A549 treated with RU486 at 1 μM for 4 hours (cell line): Measurements from ENCODE around the gene TSC1. TPM values are rescaled to one million over a fixed set of nuclear protein-coding genes. Genes with fewer than 3 reads are reported as not detected.

ENCODE experiments used
- total RNA-seq: library from RNA; stranded (reverse); fragments of 200-300 nt; extraction: Qiagen RNA extraction; gene quantifications from 5 replicates; pipeline ENCODE4 v1.2.3, GENCODE V29; 2022; ENCODE audit warnings: low read depth

TSC1 gene
- total RNA-seq, result 14.7 to 17.0 TPM (median 15.4 TPM) in 5 replicates

GRCh38 chr9:132944294-132945185 lies at the start of gene TSC1:
Gene TSC1 (minus strand): TSS chr9:132944616. CDS start chr9:132928872, 15,744 bp downstream.

GRCh38 chr9:132978451-132979131 lies 34.2 kb upstream of the TSC1 start, which contains the start of gene GFI1B:
Gene GFI1B (plus strand): TSS chr9:132978694. CDS start chr9:132986679, 7,985 bp downstream.

DNA sequence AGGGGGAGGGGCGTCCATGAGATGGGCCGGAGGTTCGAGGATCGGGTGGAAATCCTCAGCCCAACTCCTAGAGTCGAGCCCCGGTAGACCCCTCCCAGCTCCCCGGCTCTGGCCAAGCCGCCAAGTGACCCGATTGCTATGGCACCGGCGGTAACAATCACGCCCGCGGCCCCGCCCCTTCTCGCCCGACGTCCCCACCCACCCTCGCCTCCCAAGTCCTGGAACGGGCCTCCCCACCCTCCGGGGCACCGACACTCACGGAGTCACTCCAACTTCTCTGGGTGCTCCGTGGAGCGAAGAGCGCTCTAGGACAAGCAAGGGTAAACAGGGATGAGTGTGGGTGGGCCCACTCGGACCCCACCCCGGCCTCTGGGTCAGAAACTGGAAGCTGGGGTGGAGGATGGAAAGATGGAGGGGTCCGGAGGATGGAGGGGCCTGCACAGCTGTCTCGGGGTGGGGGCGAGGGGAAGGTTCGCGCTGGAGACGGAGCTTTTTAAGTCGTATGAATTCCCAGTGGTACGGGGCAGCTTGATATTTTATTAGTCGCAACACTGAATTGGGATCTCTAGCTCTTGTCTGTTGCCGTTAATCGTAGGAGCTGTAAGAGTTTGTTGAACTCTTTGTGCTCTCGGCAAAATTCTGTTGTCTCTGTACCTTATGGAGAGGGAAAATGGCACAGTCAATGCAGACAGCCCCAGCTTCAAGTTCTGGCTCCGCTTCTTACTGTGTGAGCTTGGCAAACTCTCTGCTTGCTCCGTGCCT lies 65.5 kb downstream of the TSC1 start, which contains the start of gene SPACA9:
Gene SPACA9 (plus strand): TSS at position 204 of the 762 bp plus-strand sequence. CDS start 5,050 bp downstream, outside the sequence.

DNA sequence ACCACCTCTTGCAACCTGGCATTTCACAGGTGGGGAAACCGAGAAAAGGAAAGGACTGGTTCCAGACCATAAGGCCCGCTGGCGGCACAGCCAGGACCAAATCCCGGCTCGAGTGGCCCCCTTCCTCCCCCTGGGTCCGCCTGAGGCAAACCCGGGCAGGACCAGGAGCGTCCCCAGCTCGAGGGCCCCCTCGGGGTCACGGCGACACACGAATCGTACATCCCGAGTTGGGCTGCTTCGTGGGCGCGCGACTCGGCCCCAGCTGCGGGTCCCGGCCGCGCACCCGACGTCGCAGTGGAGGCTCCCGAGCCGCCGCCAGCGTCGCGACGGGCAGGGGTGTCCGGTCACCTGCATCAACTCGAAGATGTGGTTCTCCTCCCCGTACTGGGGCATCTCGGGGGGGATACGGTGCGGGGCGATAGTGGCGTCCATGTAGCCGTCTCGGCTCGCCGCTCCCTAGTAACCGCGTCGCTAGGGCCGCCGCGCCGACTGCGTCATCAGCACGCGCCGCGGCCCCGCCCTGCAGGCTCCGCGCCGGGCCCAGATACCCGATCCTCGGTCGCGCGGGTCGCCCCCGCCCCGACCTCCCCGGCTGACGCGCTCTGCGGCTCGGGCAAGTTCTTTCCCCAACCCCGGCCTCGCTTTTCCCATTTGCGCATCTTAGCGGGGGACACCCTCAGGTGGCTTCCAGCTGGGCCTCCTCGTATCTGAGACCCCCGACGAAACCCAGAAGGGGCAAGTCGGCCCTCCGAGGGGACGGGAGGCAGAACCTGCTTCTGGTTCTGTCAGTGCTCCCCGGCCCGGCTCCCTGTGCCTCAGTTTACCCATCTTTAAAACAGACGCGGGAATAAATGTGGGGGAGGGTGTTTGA lies 66.4 kb downstream of the TSC1 start, which contains the start of gene AK8:
Gene AK8 (minus strand): TSS at position 461 of the 871 bp plus-strand sequence. CDS start 29 bp downstream, at position 432.

Other genes with a start within 250 kb of the TSC1 start
- 0.80 to 1.4 TPM (median 0.90 TPM) in 5 replicates for gene AK8, start 66.3 kb downstream of the TSC1 start, total RNA-seq
- 3.1 to 5.4 TPM (median 4.8 TPM) in 5 replicates for gene SPACA9, start 65.7 kb downstream of the TSC1 start, total RNA-seq
- not detected in 5 replicates for gene GFI1B, start 34.1 kb upstream of the TSC1 start, total RNA-seq
- gene GTF3C5, start 86.4 kb upstream of the TSC1 start, total RNA-seq, result 57.2 to 74.7 TPM (median 68.8 TPM) in 5 replicates
- 0.31 to 0.74 TPM (median 0.66 TPM) in 5 replicates for gene CEL, start 117.4 kb upstream of the TSC1 start, total RNA-seq
- 21.6 to 30.1 TPM (median 27.6 TPM) in 5 replicates for gene RALGDS, start 176.6 kb upstream of the TSC1 start, total RNA-seq
- 1.6 to 2.7 TPM (median 2.2 TPM) in 5 replicates for gene GBGT1, start 219.3 kb upstream of the TSC1 start, total RNA-seq